HG03469 (cell line): Measurements from ENCODE around the gene TTBK2.
"Not testable (repeated sequence)": the region's sequence is repeated elsewhere in the genome, so short reads cannot be mapped to it uniquely, and the experiment has no call there.

ENCODE experiments used
- ATAC-seq: cut with Tn5 transposase; IDR thresholded peaks from one replicate; pipeline ENCODE4 v1.9.1; 2021; ENCODE audit warnings: mild to moderate bottlenecking, moderate library complexity, moderate number of reproducible peaks; ENCODE audit not compliant: unreplicated experiment

Gene TTBK2

GRCh38 chr15:42920519-42921341, at the start of gene TTBK2:
TSS of gene TTBK2 (minus strand) at chr15:42920778. CDS start at chr15:42878617, 42,161 bp downstream.
- peak; percentile 86 for ATAC-seq

GRCh38 chr15:42964476-42964875, 43.9 kb upstream of the TTBK2 start:
- no peak for ATAC-seq

DNA sequence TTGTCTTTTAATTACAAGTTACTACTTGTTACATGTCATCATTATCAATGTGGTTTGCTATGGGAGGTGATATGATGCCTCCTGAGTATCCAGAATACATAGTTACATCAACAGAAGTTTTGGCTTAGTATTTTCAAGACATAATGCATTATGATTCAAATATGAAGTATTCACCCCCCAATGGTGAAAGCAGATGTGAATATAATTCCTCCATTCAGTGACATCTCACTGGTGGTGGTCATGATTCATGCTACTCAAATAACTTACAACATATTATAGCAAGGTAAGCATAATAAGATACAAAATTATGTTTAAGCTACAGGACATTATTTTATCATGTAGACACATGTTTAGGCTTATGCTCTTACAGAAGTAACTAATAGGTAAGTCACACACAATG, 34.9 kb upstream of the TTBK2 start:
- no peak for ATAC-seq

DNA sequence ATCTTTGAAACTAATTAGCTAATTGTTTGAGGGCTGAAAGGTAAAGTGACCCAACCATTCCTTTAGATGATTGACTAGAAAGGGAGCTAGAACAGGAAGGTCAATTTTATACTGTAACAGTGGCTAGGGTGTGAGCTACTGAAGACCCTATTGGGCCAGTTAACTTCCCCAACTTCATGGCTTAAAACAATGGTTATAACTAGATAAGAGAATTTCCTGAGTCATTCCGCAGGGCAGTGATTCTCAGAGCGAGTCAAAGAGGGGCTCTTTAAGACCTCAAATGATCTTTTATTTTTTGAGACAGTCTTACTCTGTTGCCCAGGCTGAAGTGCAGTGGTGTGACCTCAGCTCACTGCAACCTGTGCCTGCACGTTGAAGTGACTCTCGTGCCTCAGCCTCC, 33.7 kb upstream of the TTBK2 start:
- no peak for ATAC-seq

DNA sequence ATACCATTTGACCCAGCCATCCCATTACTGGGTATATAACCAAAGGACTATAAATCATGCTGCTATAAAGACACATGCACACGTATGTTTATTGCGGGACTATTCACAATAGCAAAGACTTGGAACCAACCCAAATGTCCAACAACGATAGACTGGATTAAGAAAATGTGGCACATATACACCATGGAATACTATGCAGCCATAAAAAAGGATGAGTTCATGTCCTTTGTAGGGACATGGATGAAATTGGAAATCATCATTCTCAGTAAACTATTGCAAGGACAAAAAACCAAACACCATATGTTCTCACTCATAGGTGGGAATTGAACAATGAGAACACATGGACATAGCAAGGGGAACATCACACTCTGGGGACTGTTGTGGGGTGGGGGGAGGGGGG, 28.3 kb upstream of the TTBK2 start:
- ATAC-seq: not testable (repeated sequence)

GRCh38 chr15:42940527-42940926, 19.9 kb upstream of the TTBK2 start:
- no peak for ATAC-seq

DNA sequence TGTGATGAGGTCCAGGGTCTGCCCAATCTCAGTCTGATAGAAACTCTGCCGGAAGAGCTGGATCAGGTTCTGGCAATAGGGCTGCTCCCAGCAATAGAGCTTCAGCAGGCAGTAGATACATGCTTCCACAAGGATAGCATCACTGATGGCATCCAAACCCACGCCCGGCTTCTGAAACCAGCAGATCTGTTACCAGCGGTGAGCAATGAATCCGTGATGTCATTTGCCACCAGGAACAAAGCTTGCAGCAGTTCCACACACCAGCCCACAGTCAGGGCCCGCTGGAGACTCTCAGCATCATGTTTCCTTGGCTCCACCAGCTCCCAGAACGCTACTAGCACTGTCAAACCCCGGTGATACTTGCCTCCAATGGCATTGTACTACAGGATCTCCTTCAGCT, 19.3 kb upstream of the TTBK2 start:
- no peak for ATAC-seq

GRCh38 chr15:42937143-42937542, 16.6 kb upstream of the TTBK2 start:
- no peak for ATAC-seq

GRCh38 chr15:42933886-42934667, 13.5 kb upstream of the TTBK2 start:
- no peak for ATAC-seq

DNA sequence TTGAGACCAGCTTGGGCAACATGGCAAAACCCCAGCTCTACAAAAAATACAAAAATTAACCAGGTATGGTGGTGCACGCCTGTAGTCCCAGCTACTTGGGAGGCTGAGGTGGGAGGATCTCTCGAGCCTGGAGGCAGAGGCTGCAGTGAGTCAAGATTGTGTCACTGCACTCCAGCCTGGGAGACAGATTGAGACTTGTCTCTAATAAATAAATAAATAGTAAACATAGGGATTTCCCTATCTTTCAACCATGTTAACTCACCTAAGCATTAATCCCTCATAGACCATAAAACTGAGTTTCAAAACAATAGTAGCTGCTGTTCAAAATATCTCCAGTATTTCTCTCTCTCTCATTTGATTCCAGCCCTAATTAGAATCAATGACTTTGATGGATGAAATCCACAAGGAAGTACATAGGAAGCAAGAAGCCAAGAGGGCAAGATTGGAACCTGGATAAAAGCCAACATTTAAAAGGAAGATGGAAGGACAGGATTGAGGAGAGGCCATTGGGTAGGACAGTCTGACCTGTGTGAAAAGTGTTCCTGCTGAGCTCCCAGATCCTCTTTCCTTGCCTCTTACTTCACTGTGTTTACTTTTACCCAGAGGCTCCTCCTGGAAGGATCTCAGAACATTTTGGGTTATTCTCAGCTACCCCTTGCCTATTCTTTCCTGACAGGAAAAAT, 12.4 kb upstream of the TTBK2 start:
- ATAC-seq: no peak

DNA sequence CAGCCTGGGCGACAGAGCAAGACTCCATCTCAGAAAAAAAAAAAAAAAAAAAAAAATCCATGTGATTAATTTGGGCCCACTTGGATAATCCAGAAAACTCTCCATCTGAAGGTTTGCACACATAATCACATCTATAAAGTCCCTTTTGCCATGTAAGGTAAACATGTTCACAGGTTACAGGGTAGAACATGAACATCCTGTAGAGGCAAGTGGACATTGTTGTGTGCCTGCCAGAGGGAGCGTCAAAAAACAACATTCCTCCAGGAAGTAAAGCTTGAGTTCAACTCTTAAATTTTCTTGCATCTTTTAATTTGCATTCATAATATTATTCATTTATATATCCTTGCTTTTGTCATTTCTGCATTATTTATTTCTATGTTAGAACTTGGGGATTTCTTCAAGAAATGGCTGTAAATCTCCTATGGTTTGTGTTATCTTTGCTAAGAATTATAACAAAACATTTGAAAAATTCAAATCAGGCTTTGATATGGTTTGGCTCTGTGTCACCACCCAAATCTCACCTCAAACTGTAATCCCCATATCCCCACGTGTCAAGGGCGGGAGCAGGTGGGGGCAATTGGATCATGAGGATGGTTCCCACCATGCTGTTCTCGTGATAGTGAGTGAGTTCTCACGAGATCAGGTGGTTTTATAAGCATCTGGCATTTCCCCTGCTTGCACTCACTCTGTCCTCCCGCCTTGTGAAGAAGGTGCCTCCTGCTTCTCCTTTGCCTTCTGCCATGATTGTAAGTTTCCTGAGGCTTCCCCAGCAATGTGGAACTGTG, 11.3 kb upstream of the TTBK2 start:
- no peak for ATAC-seq

GRCh38 chr15:42929306-42929848, 8.8 kb upstream of the TTBK2 start:
- no peak for ATAC-seq

GRCh38 chr15:42921342-42921731, 759 bp upstream of the TTBK2 start:
- ATAC-seq: no peak

DNA sequence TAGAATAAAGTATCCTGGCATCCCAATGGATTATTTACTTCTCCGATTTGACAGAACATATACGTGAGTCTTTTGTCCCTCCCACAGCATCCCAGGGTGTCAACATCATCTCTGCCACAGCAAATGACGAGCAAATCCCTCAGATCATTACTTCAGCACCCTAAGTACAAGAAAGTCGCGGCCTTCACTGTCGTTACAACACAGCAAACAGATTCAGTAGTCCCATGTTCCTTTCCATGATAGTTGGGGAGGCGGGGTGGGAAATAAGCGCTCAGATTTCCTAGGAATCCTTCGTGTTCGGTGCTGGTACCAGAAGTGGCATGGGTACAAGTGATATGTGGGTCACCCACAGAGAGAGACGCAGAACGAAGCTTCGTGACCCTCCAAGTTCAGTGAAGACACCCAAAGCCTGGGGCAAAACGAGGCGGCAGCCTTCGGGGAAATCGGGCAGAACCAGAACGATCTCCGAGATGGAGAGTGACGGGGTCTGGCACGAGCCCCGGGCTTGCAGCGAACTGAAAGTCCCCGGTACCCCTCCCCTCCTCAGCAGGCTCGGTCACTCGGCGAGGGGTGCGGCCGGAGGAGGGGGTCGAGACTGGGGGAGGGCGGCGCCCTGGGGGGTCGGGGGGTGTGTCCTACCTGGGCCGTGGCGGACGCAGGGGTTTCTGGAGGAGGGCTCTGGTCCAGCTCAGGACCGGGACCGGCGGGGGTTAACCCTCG, 619 bp downstream of the TTBK2 start:
- ATAC-seq: peak; percentile 14

GRCh38 chr15:42919308-42919707, 1.3 kb downstream of the TTBK2 start:
- no peak for ATAC-seq

- ATAC-seq: no peak
Measured at GRCh38 chr15:42918047-42918446, 2.5 kb downstream of the TTBK2 start.

GRCh38 chr15:42915654-42916315, 4.8 kb downstream of the TTBK2 start:
- ATAC-seq: no peak

- no peak for ATAC-seq
Measured at GRCh38 chr15:42914728-42915497, 5.7 kb downstream of the TTBK2 start.
